GM21515 (cell line): ENCODE data around the gene SPATA12.

ENCODE experiments used
- ATAC-seq: cut with Tn5 transposase; IDR thresholded peaks from one replicate; pipeline ENCODE4 v1.9.1; 2021; ENCODE audit not compliant: unreplicated experiment

SPATA12 gene

DNA sequence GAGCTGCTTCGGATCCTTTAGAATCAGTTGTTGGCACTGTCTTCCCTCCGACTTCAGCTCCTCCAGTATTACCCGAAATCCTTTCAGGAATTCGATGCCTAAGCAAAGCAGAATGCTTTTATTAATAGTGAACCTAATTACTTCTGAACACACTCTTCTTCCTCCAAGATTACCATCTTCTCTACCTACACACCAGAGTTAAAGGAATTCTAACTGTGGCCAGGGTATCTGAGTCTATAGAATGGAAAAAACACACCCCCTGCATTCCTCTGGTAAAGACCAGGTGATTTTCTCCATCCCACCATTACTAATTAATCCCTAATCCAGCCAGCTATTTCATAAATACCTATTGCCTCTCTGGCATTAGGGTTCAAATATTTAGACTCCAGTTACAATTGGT is 49.8 kb downstream of the SPATA12 start:
- no peak for ATAC-seq

DNA sequence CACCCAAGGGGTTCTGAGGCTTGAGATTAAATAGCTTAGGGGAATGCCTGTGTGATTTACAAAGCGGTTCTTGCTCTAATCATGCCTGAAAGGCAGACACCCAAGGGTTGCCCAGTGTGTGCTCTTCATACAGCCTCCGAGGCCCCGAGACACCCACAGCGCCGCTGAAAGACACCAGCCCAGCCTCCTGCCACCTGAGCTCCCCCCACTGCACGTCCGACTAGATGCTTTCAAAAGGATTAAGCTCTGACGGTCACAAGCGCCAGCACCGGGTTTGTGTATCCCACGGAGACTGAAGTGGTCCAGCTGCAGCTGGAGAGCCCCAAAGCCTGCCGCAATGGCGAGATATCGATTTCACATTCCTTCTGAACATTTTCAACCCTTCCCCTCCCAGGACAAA is 50.3 kb downstream of the SPATA12 start:
- no peak for ATAC-seq

DNA sequence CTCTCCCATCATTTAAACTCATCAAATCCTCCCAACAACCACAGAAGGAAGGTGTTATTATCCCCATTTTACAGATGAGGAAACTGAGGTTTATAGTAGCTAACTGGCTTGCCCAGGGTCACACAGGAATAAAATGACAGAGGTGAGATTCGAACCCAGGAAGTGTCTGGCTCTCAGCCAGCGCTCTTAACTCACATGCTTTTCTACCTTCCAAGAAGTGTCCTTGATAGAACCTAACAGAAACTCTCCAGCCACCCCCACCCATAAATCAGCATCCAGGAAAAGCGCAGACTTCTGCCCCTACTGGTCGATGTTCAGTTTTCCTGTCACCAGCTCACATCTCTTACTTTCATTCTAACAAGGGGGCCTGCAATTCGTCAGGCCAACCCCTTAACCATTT is 51.7 kb downstream of the SPATA12 start:
- no peak for ATAC-seq

DNA sequence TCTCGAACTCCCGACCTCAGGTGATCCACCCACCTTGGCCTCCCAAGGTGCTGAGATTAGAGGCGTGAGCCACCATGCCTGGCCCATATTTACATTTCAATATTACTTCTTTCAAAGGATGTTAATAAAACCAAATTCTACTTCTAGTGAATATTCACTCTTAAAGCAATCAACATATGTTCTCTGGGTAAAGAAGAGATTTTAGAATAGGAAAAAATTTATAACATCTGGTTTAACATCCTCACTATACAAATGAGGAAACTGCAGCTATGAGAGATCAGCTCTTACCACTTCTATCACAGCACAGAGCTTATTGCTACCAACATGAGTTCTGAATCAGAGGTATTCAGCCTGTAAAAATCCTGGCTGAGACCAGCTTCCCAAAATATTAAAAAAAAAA is 56.0 kb downstream of the SPATA12 start:
- no peak for ATAC-seq

DNA sequence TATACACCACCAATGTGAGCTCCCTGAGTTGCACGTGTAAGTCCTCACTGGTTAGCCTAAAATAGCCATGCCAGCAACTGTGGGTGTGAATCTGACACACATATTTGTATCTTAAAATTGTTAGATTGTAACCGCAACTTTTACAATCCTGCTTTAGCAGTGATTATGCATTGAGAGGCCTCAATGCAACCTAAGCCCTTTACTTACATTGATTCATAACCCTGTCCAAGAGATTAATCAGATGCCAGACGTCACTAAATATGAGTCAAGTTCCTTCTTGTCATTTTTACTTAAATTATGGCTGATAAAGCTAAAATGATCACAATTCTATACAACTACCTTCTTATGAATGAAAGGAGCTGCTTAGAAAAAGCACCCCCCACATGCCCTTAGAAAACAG is 57.8 kb downstream of the SPATA12 start:
- no peak for ATAC-seq

DNA sequence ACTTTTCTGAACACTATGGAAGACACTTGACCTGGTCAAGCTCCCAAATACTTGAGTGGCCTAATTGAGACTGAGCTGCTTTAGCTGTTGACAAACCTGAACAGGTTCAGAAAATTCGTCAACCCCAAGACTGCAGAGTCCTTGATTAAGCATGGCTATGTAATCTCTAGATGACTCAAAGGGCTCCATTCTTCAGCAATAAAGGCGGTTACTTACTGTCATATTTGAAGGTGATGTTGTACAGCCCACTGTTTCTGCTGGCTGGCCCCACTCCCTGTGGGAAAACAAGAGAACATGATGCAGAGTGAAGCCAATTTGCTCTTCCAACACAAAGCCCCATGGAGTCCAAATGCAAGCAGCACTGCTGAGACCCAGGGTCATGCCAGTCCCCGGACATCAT is 59.6 kb downstream of the SPATA12 start:
- no peak for ATAC-seq

DNA sequence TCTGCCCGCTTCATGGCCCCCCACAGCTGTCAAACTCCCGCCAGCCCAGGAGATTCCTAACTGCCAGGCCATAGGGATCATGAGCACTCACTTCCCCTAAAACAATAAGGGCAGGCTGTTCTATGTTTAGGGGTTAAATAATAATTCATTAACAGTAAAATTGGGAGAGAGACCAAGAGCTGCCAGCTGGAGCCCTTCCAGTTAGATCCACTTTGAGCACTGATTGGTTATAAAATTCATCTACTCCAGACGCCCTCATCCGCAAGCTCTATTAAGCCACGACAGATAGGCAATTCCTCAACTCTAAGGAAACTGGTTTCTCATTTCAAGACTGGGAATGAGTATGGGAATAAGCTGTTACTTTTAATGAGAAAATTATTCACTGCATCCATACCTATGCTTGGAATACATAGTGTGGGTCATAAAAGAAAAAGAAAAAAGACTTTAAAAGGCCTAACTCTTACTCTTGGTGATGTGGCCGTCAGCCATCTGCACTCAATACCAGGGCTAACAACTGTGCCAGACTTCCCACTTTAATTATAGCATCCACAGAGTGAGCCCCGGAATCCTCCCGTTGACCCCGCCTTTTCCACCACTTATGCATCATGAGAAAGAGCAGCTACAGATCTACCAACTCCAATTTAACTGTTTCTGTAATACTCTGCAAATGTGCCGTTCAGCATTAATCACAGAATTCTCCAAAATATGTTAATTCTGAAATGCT is 60.1 kb downstream of the SPATA12 start:
- ATAC-seq = no peak
